ENCODE data around the gene LPAR3. TPM values are rescaled to one million over a fixed set of nuclear protein-coding genes. Genes with fewer than 3 reads are reported as not detected.

The LPAR3 gene
- total RNA-seq, 1 experiment from 2014 or later: 9.8 TPM

GRCh38 chr1:84833194-84833593 is 59.8 kb downstream of the LPAR3 start:
- H3K9me2 ChIP-seq (replicated peaks; ENCODE audit: low read length): no peaks in the 10 kb centered on the region
- H4K20me1 ChIP-seq (ENCODE audit: low read length): no peaks in the 10 kb centered on the region
- H3K4me1 ChIP-seq (ENCODE audit: insufficient read depth, low read length): peaks cover 54% of the 10 kb centered on the region
- intact Hi-C loops (cut with micrococcal nuclease): loop anchor here (10.0 kb wide), 1 partner anchor 138 kb away; the partner anchor contains the start of gene SSX2IP
- no peaks in the 10 kb centered on the region for H3K79me2 ChIP-seq (ENCODE audit: low read length)
- CTCF ChIA-PET: interaction anchor here (2.4 kb wide), 1 partner anchor 57 kb away, joined by 10 read pairs; no protein-coding TSS in a partner anchor
- no peak overlapping the region for H2AFZ ChIP-seq (ENCODE audit: low read length)
- peak overlapping the region; percentile 81 for H3K9ac ChIP-seq (ENCODE audit: low read length)
- H3K4me3 ChIP-seq (ENCODE audit: low read length): no peak overlapping the region
- DNase-seq (peak; percentile 85), ATAC-seq (peak; percentile 52)
- TF ChIP-seq CTCF (conservative IDR thresholded peaks at IDR 0.05; ENCODE audit: low read depth, low read length): no peak
- no peak for TF ChIP-seq EZH2phosphoT487 (IDR thresholded peaks at IDR 0.05; ENCODE audit: borderline replicate concordance, low read length)
- no peak for TF ChIP-seq EZH2 (IDR thresholded peaks at IDR 0.05; ENCODE audit: low read length, unreplicated experiment)
- peak overlapping the region; percentile 69 for H3K4me2 ChIP-seq (ENCODE audit: low read length)
- H3K9me3 ChIP-seq (ENCODE audit: low read length): no peaks in the 10 kb centered on the region
- peak overlapping the region; percentile 97 for H3K27ac ChIP-seq (ENCODE audit: low read length)
- peaks cover 19% of the 10 kb centered on the region for H3F3A ChIP-seq (ENCODE audit: low read length, unreplicated experiment)
- BruUV-seq (replicated peaks): no TSS peak
- no peaks in the 10 kb centered on the region for H3K36me3 ChIP-seq (ENCODE audit: low read depth, low read length)
- POLR2A ChIA-PET (ENCODE audit: unreplicated experiment): interaction anchor here (0.6 kb wide), 1 partner anchor 116 kb away, joined by 3 read pairs; no protein-coding TSS in a partner anchor
- H3K27me3 ChIP-seq (ENCODE audit: low read length): no peaks in the 10 kb centered on the region

DNA sequence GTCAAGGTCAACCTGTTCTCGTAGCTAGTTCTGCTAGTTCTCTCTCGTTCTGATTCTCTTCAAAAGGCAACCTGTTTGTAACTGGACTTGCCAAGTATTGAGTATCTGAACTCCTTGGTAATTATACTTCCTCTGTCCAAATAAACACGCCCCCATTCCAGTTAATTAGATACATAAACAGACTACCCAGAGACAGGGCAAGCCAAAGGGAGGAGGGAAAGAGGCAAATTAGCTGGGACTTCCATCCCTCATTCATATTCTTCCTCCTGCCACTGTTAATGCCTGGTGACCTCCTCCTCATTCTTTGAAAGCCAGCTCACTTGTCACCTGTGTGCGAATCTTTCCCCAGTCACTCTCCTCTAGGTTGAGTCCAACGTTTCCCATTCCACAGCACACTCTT is 62.9 kb downstream of the LPAR3 start:
- H3K9me2 ChIP-seq (replicated peaks; ENCODE audit: low read length): no peaks in the 10 kb centered on the region
- no peaks in the 10 kb centered on the region for H3K36me3 ChIP-seq (ENCODE audit: low read depth, low read length)
- H3F3A ChIP-seq (ENCODE audit: low read length, unreplicated experiment): peaks cover 13% of the 10 kb centered on the region
- H3K9ac ChIP-seq (ENCODE audit: low read length): no peak overlapping the region
- no peaks in the 10 kb centered on the region for H4K20me1 ChIP-seq (ENCODE audit: low read length)
- TF ChIP-seq EZH2phosphoT487 (IDR thresholded peaks at IDR 0.05; ENCODE audit: borderline replicate concordance, low read length): no peak
- CTCF ChIA-PET: no interaction called here
- no peaks in the 10 kb centered on the region for H3K79me2 ChIP-seq (ENCODE audit: low read length)
- no TSS peak for BruUV-seq (replicated peaks)
- H3K9me3 ChIP-seq (ENCODE audit: low read length): no peaks in the 10 kb centered on the region
- POLR2A ChIA-PET (ENCODE audit: unreplicated experiment): no interaction called here
- ATAC-seq (no peak), DNase-seq (no peak)
- no peak overlapping the region for H3K4me3 ChIP-seq (ENCODE audit: low read length)
- peaks cover 31% of the 10 kb centered on the region for H3K4me1 ChIP-seq (ENCODE audit: insufficient read depth, low read length)
- no peaks in the 10 kb centered on the region for H3K27me3 ChIP-seq (ENCODE audit: low read length)
- intact Hi-C loops (cut with micrococcal nuclease): loop anchor here (10.0 kb wide), 1 partner anchor 135 kb away; the partner anchor contains the start of gene SSX2IP
- H2AFZ ChIP-seq (ENCODE audit: low read length): no peak overlapping the region
- no peak overlapping the region for H3K27ac ChIP-seq (ENCODE audit: low read length)
- no peak overlapping the region for H3K4me2 ChIP-seq (ENCODE audit: low read length)

- peaks cover 12% of the 10 kb centered on the region for H3K4me1 ChIP-seq (ENCODE audit: insufficient read depth, low read length)
- no peak overlapping the region for H2AFZ ChIP-seq (ENCODE audit: low read length)
- DNase-seq (no peak), ATAC-seq (no peak)
- no peaks in the 10 kb centered on the region for H3K9me2 ChIP-seq (replicated peaks; ENCODE audit: low read length)
- no peaks in the 10 kb centered on the region for H4K20me1 ChIP-seq (ENCODE audit: low read length)
- H3K4me3 ChIP-seq (ENCODE audit: low read length): no peak overlapping the region
- H3K9ac ChIP-seq (ENCODE audit: low read length): no peak overlapping the region
- H3K36me3 ChIP-seq (ENCODE audit: low read depth, low read length): no peaks in the 10 kb centered on the region
- no peak overlapping the region for H3K27ac ChIP-seq (ENCODE audit: low read length)
- H3K27me3 ChIP-seq (ENCODE audit: low read length): no peaks in the 10 kb centered on the region
- no peaks in the 10 kb centered on the region for H3K9me3 ChIP-seq (ENCODE audit: low read length)
- H3K4me2 ChIP-seq (ENCODE audit: low read length): no peak overlapping the region
- intact Hi-C loops (cut with micrococcal nuclease): no loop called here
- H3F3A ChIP-seq (ENCODE audit: low read length, unreplicated experiment): no peaks in the 10 kb centered on the region
- ChIA-PET POLR2A (ENCODE audit: unreplicated experiment) (no interaction called here), CTCF (no interaction called here)
- TF ChIP-seq EZH2 (IDR thresholded peaks at IDR 0.05; ENCODE audit: low read length, unreplicated experiment) (no peak), EZH2phosphoT487 (IDR thresholded peaks at IDR 0.05; ENCODE audit: borderline replicate concordance, low read length) (no peak), CTCF (conservative IDR thresholded peaks at IDR 0.05; ENCODE audit: low read depth, low read length) (no peak)
- no peaks in the 10 kb centered on the region for H3K79me2 ChIP-seq (ENCODE audit: low read length)
- BruUV-seq (replicated peaks): no TSS peak
These were observed 65.0 kb downstream of the LPAR3 start for GRCh38 chr1:84827976-84828375.

All from PC-3 (cell line).